PC-3 (cell line): ENCODE data around the gene PLAGL1. TPM values are rescaled to one million over a fixed set of nuclear protein-coding genes. Genes with fewer than 3 reads are reported as not detected.
A peak's percentile ranks its signal among the peaks of the same experiment; 100 is the strongest.

Experiments used
- ATAC-seq: fragments of 200-7000 bp; cut with Tn5 transposase; 2 replicates; pipeline ENCODE4 v1.9.1; 2020; ENCODE audit warnings: mild to moderate bottlenecking, moderate library complexity
- BruUV-seq: library from RNA; stranded (reverse); fragments of 400-500 nt; replicated peaks from 2 replicates; lab custom pipeline; 2021; lab: Mats Ljungman, UMichigan
- CTCF ChIA-PET: fragments of 300-600 bp; sonication (Branson Sonifier 250); formaldehyde crosslinking; loops from one replicate; lab custom pipeline; 2022; ENCODE audit warnings: antibody characterized with exemption; lab: Charles Lee
- POLR2A ChIA-PET: fragments of 300-600 bp; sonication (Branson Sonifier 250); formaldehyde crosslinking; loops from one replicate; lab custom pipeline; 2022; ENCODE audit warnings: antibody characterized with exemption; ENCODE audit not compliant: unreplicated experiment; lab: Charles Lee
- DNase-seq: peaks from one replicate; pipeline ENCODE4 v3.0.0-alpha.2; 2015
- H2AFZ ChIP-seq: fragments of 300-600 bp; sonication (generic); 2 replicates; pipeline ENCODE4 v1.6.0; 2016; ENCODE audit warnings: antibody characterized with exemption, low read length
- H3F3A ChIP-seq: fragments of 300-600 bp; sonication (generic); one replicate; pipeline ENCODE4 v1.6.0; 2017; ENCODE audit warnings: antibody characterized with exemption, low read length, control low read depth, mild to moderate bottlenecking; ENCODE audit not compliant: unreplicated experiment
- H3K27ac ChIP-seq: fragments of 300-600 bp; sonication (generic); 2 replicates; pipeline ENCODE4 v1.5.1; 2016; ENCODE audit warnings: mild to moderate bottlenecking, low read length
- H3K27me3 ChIP-seq: fragments of 300-600 bp; sonication (generic); 2 replicates; pipeline ENCODE4 v1.6.1; 2016; ENCODE audit warnings: low read length, mixed read lengths
- H3K36me3 ChIP-seq: fragments of 300-600 bp; sonication (generic); 2 replicates; pipeline ENCODE4 v1.6.1; 2016; ENCODE audit warnings: low read depth, mixed run types, low read length, mixed read lengths
- H3K4me1 ChIP-seq: fragments of 300-600 bp; sonication (generic); 2 replicates; pipeline ENCODE4 v1.5.1; 2016; ENCODE audit warnings: low read length; ENCODE audit not compliant: insufficient read depth
- H3K4me2 ChIP-seq: fragments of 300-600 bp; sonication (generic); 2 replicates; pipeline ENCODE4 v1.6.0; 2016; ENCODE audit warnings: low read length
- H3K4me3 ChIP-seq: fragments of 300-600 bp; sonication (generic); 2 replicates; pipeline ENCODE4 v1.5.1; 2016; ENCODE audit warnings: mild to moderate bottlenecking, low read length, mixed read lengths
- H3K79me2 ChIP-seq: fragments of 300-600 bp; sonication (generic); 2 replicates; pipeline ENCODE4 v1.6.1; 2017; ENCODE audit warnings: low read length, mixed read lengths
- H3K9ac ChIP-seq: fragments of 300-600 bp; sonication (generic); 2 replicates; pipeline ENCODE4 v1.6.0; 2016; ENCODE audit warnings: mild to moderate bottlenecking, low read length
- H3K9me2 ChIP-seq: fragments of 300-600 bp; sonication (generic); replicated peaks from 2 replicates; pipeline ENCODE4 v1.6.1; 2016; ENCODE audit warnings: mixed run types, low read length, mixed read lengths
- H3K9me3 ChIP-seq: fragments of 300-600 bp; sonication (generic); 2 replicates; pipeline ENCODE4 v1.6.1; 2016; ENCODE audit warnings: low read length, mixed read lengths
- H4K20me1 ChIP-seq: fragments of 300-600 bp; sonication (generic); 2 replicates; pipeline ENCODE4 v1.6.1; 2016; ENCODE audit warnings: low read length, mixed read lengths
- CTCF ChIP-seq: fragments of 300-600 bp; sonication (generic); conservative IDR thresholded peaks from 2 replicates; pipeline ENCODE4 v1.5.1; 2017; ENCODE audit warnings: antibody characterized with exemption, low read depth, mild to moderate bottlenecking, low read length
- EZH2 ChIP-seq: fragments of 300-600 bp; sonication (generic); IDR thresholded peaks from one replicate; pipeline ENCODE4 v1.6.1; 2017; ENCODE audit warnings: antibody characterized with exemption, mild to moderate bottlenecking, low read length; ENCODE audit not compliant: unreplicated experiment
- EZH2phosphoT487 ChIP-seq: fragments of 300-600 bp; sonication (generic); IDR thresholded peaks from 2 replicates; pipeline ENCODE4 v1.6.1; 2018; ENCODE audit warnings: mild to moderate bottlenecking, antibody characterized with exemption, low read length, borderline replicate concordance
- intact Hi-C: fragments of 100-400 bp; cut with micrococcal nuclease; formaldehyde crosslinking; loops from 2 replicates; pipeline ENCODE4 v1.9.0; 2023
- total RNA-seq: library from RNA; depleted of rRNA; stranded (reverse); fragments of >200 nt; gene quantifications from 2 replicates; pipeline ENCODE4 v1.2.3, GENCODE V29; 2014

The PLAGL1 gene
- total RNA-seq, 1 experiment from 2014 or later, result 14.4 TPM

GRCh38 chr6:144017166-144018094, 9.4 kb upstream of the PLAGL1 start:
- Histone ChIP-seq H3K36me3 (no peaks in the 10 kb centered on the region), H4K20me1 (no peaks in the 10 kb centered on the region), H3K27me3 (no peaks in the 10 kb centered on the region), H3K4me1 (0 out of 2 replicates have a peak, but pooled peaks cover 7% of the 10 kb centered on the region), H3K9me2 (no peaks in the 10 kb centered on the region), H3K79me2 (no peaks in the 10 kb centered on the region), H3K4me3 (no peak overlapping the region), H3K9ac (no peak overlapping the region), H3K9me3 (no peaks in the 10 kb centered on the region), H3K27ac (no peak overlapping the region), H3K4me2 (no peak overlapping the region), H3F3A (no peaks in the 10 kb centered on the region), H2AFZ (peak overlapping the region; percentile 48; the same call in 1 of the 2 replicates)
- TF ChIP-seq EZH2phosphoT487 (no peak), CTCF (no peak), EZH2 (no peak)
- CTCF ChIA-PET, result no interaction called here
- no TSS peak for BruUV-seq
- intact Hi-C loops, result no loop called here
- DNase-seq (no peak), ATAC-seq (no peak)
- POLR2A ChIA-PET, result no interaction called here

- H3K27ac ChIP-seq, result no peak overlapping the region
- no peaks in the 10 kb centered on the region for H3K36me3 ChIP-seq
- no peak overlapping the region for H3K4me3 ChIP-seq
- peak overlapping the region; percentile 37; the same call in 1 of the 2 replicates for H2AFZ ChIP-seq
- H3K27me3 ChIP-seq, result no peaks in the 10 kb centered on the region
- no peaks in the 10 kb centered on the region for H3F3A ChIP-seq
- TF ChIP-seq EZH2 (no peak), CTCF (peak; percentile 83)
- no TSS peak for BruUV-seq
- no peak overlapping the region for H3K9ac ChIP-seq
- CTCF ChIA-PET, result interaction anchor here (0.6 to 2.9 kb wide), 6 partner anchors 25 to 522 kb away, joined by 3 to 12 read pairs (median 4); no protein-coding TSS in a partner anchor
- H4K20me1 ChIP-seq, result no peaks in the 10 kb centered on the region
- H3K4me1 ChIP-seq, result 0 out of 2 replicates have a peak, but pooled peaks cover 10% of the 10 kb centered on the region
- H3K4me2 ChIP-seq, result no peak overlapping the region
- ATAC-seq (peak; percentile 59), DNase-seq (peak; percentile 90)
- POLR2A ChIA-PET, result no interaction called here
- no peaks in the 10 kb centered on the region for H3K9me2 ChIP-seq
- H3K79me2 ChIP-seq, result no peaks in the 10 kb centered on the region
- intact Hi-C loops, result loop anchor here (1.0 kb wide), 2 partner anchors 73 to 438 kb away; no protein-coding TSS in a partner anchor
- no peaks in the 10 kb centered on the region for H3K9me3 ChIP-seq
Measured at GRCh38 chr6:144013486-144013909, 5.4 kb upstream of the PLAGL1 start.
